K562 (cell line): ENCODE results near the gene ANXA4. TPM values are rescaled to one million over a fixed set of nuclear protein-coding genes. Genes with fewer than 3 reads are reported as not detected.
A peak's percentile ranks its signal among the peaks of the same experiment; 100 is the strongest.

Experiments used
- BACH1 ChIP-seq: fragments of 200-800 bp; sonication (Bioruptor generic); IDR thresholded peaks from 2 replicates; pipeline ENCODE4 v1.6.1; 2016; ENCODE audit warnings: missing genetic modification characterization, missing compliant biosample characterization
- CBFA2T3 ChIP-seq: fragments of 450-650 bp; IDR thresholded peaks from 2 replicates; pipeline ENCODE4 v1.6.1; 2017
- CHCHD3 ChIP-seq: fragments of 250-450 bp; sonication (Bioruptor Pico); IDR thresholded peaks from 2 replicates; pipeline ENCODE4 v2.1.2; 2022; ENCODE audit warnings: mild to moderate bottlenecking
- E4F1 ChIP-seq: fragments of 250-450 bp; sonication (Bioruptor Pico); IDR thresholded peaks from 2 replicates; pipeline ENCODE4 v1.5.0; 2021; ENCODE audit warnings: mild to moderate bottlenecking, borderline replicate concordance
- HIVEP1 ChIP-seq: fragments of 250-450 bp; sonication (Bioruptor Pico); IDR thresholded peaks from 2 replicates; pipeline ENCODE4 v1.4.0; 2020; ENCODE audit warnings: mild to moderate bottlenecking
- KLF6 ChIP-seq: fragments of 250-450 bp; sonication (Bioruptor Pico); IDR thresholded peaks from 2 replicates; pipeline ENCODE4 v1.4.0; 2020; ENCODE audit warnings: mild to moderate bottlenecking, moderate library complexity, borderline replicate concordance
- NCOR1 ChIP-seq: fragments of 450-650 bp; IDR thresholded peaks from 2 replicates; pipeline ENCODE4 v1.6.1; 2016; ENCODE audit warnings: mild to moderate bottlenecking, moderate library complexity
- NR2C2 ChIP-seq, 2 experiments: fragments of 200-800 bp in 1 of 2; sonication (Bioruptor generic) in 1 of 2; sonication (generic) in 1 of 2; formaldehyde crosslinking in 1 of 2; IDR thresholded peaks; 2 replicates each; pipeline versions ENCODE4 v1.6.1 to v1.8.0; 2016 to 2022; ENCODE audit warnings: mild to moderate bottlenecking in 1 of 2, missing compliant biosample characterization in 1 of 2, missing genetic modification characterization in 1 of 2, missing genetic modification reagents in 1 of 2
- U2AF2 ChIP-seq: fragments of 200-400 bp; formaldehyde crosslinking; optimal IDR thresholded peaks from 2 replicates; pipeline ENCODE3; 2017; ENCODE audit warnings: low read depth, mild to moderate bottlenecking, low read length
- ZNF707 ChIP-seq: fragments of 250-450 bp; sonication (Bioruptor Pico); conservative IDR thresholded peaks from 2 replicates; pipeline ENCODE4 v1.8.0; 2022; ENCODE audit warnings: inconsistent platforms, mild to moderate bottlenecking, moderate library complexity
- polyA plus RNA-seq, 8 experiments: library from polyadenylated mRNA; depleted of rRNA in 4 of 8; stranded (reverse) in 5 of 8; unstranded in 3 of 8; fragments of >200 nt; fragmentation: Nextera tagmentation in 2 of 8; fragmentation: Illumina TruSeq in 1 of 8; extraction: Ambion mirVana in 2 of 8; extraction: Trizol in 1 of 8; gene quantifications; 2 replicates each; pipeline versions ENCODE4 v1.2.1 to v1.2.3, GENCODE V29; 2011 to 2014; ENCODE audit warnings: inconsistent platforms in 1 of 8, missing spikeins in 1 of 8
- total RNA-seq, 7 experiments: library from RNA; depleted of rRNA in 6 of 7; stranded (reverse); fragments of >200 nt in 6 of 7; fragmentation: Illumina TruSeq in 2 of 7; extraction: Trizol in 2 of 7; gene quantifications; 2 replicates each; pipeline versions ENCODE4 v1.2.1 to v1.2.3, GENCODE V29; 2011 to 2021; ENCODE audit warnings: low replicate concordance in 1 of 7
- TF ChIP-seq, protein P1 (sequence below): IDR thresholded peaks from 2 replicates; pipeline ENCODE4 v1.6.1; 2011; ENCODE audit not compliant: insufficient read length; ENCODE audit errors: extremely low read depth
- TF ChIP-seq, protein P2 (sequence below): fragments of 200-800 bp; sonication (Bioruptor generic); IDR thresholded peaks from 2 replicates; pipeline ENCODE4 v1.6.1; 2016; ENCODE audit warnings: missing genetic modification characterization, missing compliant biosample characterization
- TF ChIP-seq, protein P3 (sequence below): fragments of 450-650 bp; IDR thresholded peaks from 2 replicates; pipeline ENCODE4 v1.6.1; 2017; ENCODE audit warnings: antibody characterized with exemption

The ANXA4 gene
- total and polyA plus RNA-seq, 9 of the 15 experiments (the other 6 are each of a cell fraction or from before 2014, with no cell fraction given): 3.4 to 13.6 (median 11.6) TPM

- no peak; the same call in 1 of the 2 replicates for TF ChIP-seq NR2C2 (CRISPR knock-in tag; IDR thresholded peaks at IDR 0.05)
- TF ChIP-seq NR2C2 (tag; IDR thresholded peaks at IDR 0.05): peak; percentile 56; the same call in 1 of the 2 replicates
- no peak for TF ChIP-seq U2AF2
- peak; percentile 92 for TF ChIP-seq BACH1 (tag)
- no peak for TF ChIP-seq HIVEP1 (CRISPR knock-in tag)
- TF ChIP-seq, protein P1, sequence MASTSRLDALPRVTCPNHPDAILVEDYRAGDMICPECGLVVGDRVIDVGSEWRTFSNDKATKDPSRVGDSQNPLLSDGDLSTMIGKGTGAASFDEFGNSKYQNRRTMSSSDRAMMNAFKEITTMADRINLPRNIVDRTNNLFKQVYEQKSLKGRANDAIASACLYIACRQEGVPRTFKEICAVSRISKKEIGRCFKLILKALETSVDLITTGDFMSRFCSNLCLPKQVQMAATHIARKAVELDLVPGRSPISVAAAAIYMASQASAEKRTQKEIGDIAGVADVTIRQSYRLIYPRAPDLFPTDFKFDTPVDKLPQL: no peak
- TF ChIP-seq, protein P2, sequence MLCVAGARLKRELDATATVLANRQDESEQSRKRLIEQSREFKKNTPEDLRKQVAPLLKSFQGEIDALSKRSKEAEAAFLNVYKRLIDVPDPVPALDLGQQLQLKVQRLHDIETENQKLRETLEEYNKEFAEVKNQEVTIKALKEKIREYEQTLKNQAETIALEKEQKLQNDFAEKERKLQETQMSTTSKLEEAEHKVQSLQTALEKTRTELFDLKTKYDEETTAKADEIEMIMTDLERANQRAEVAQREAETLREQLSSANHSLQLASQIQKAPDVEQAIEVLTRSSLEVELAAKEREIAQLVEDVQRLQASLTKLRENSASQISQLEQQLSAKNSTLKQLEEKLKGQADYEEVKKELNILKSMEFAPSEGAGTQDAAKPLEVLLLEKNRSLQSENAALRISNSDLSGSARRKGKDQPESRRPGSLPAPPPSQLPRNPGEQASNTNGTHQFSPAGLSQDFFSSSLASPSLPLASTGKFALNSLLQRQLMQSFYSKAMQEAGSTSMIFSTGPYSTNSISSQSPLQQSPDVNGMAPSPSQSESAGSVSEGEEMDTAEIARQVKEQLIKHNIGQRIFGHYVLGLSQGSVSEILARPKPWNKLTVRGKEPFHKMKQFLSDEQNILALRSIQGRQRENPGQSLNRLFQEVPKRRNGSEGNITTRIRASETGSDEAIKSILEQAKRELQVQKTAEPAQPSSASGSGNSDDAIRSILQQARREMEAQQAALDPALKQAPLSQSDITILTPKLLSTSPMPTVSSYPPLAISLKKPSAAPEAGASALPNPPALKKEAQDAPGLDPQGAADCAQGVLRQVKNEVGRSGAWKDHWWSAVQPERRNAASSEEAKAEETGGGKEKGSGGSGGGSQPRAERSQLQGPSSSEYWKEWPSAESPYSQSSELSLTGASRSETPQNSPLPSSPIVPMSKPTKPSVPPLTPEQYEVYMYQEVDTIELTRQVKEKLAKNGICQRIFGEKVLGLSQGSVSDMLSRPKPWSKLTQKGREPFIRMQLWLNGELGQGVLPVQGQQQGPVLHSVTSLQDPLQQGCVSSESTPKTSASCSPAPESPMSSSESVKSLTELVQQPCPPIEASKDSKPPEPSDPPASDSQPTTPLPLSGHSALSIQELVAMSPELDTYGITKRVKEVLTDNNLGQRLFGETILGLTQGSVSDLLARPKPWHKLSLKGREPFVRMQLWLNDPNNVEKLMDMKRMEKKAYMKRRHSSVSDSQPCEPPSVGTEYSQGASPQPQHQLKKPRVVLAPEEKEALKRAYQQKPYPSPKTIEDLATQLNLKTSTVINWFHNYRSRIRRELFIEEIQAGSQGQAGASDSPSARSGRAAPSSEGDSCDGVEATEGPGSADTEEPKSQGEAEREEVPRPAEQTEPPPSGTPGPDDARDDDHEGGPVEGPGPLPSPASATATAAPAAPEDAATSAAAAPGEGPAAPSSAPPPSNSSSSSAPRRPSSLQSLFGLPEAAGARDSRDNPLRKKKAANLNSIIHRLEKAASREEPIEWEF: peak; percentile 96
- no peak for TF ChIP-seq CHCHD3 (CRISPR knock-in tag)
- peak; percentile 100 for TF ChIP-seq CBFA2T3
- no peak for TF ChIP-seq E4F1 (CRISPR knock-in tag)
- TF ChIP-seq NCOR1: peak; percentile 100
- TF ChIP-seq KLF6 (CRISPR knock-in tag): peak; percentile 82; the same call in 1 of the 2 replicates
- TF ChIP-seq ZNF707 (CRISPR knock-in tag): no peak
- TF ChIP-seq, protein P3, sequence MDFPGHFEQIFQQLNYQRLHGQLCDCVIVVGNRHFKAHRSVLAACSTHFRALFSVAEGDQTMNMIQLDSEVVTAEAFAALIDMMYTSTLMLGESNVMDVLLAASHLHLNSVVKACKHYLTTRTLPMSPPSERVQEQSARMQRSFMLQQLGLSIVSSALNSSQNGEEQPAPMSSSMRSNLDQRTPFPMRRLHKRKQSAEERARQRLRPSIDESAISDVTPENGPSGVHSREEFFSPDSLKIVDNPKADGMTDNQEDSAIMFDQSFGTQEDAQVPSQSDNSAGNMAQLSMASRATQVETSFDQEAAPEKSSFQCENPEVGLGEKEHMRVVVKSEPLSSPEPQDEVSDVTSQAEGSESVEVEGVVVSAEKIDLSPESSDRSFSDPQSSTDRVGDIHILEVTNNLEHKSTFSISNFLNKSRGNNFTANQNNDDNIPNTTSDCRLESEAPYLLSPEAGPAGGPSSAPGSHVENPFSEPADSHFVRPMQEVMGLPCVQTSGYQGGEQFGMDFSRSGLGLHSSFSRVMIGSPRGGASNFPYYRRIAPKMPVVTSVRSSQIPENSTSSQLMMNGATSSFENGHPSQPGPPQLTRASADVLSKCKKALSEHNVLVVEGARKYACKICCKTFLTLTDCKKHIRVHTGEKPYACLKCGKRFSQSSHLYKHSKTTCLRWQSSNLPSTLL: no peak
Observed at GRCh38 chr2:69798909-69799526, 57.1 kb downstream of the ANXA4 start (continued).
